BLaER1 (cell line): Measurements from ENCODE around the gene B3GALT5.

Source experiments
- H3K27ac ChIP-seq: shearing (Covaris generic); formaldehyde crosslinking; 2 replicates; pipeline ENCODE4 v1.8.1; 2022
- H3K27me3 ChIP-seq: shearing (Covaris generic); formaldehyde crosslinking; 2 replicates; pipeline ENCODE4 v1.8.1; 2022
- H3K36me3 ChIP-seq: shearing (Covaris generic); formaldehyde crosslinking; 2 replicates; pipeline ENCODE4 v1.8.1; 2022
- H3K4me1 ChIP-seq: shearing (Covaris generic); formaldehyde crosslinking; 2 replicates; pipeline ENCODE4 v1.8.1; 2022
- H3K4me2 ChIP-seq: shearing (Covaris generic); formaldehyde crosslinking; 2 replicates; pipeline ENCODE4 v1.8.1; 2022
- H3K4me3 ChIP-seq: shearing (Covaris generic); formaldehyde crosslinking; 2 replicates; pipeline ENCODE4 v1.8.1; 2022
- H3K9ac ChIP-seq: shearing (Covaris generic); formaldehyde crosslinking; 2 replicates; pipeline ENCODE4 v1.8.1; 2022
- H3K9me3 ChIP-seq: shearing (Covaris generic); formaldehyde crosslinking; 2 replicates; pipeline ENCODE4 v1.8.1; 2022
- H4K20me1 ChIP-seq: shearing (Covaris generic); formaldehyde crosslinking; 2 replicates; pipeline ENCODE4 v1.8.1; 2022
- Cebpa-rat ChIP-seq: shearing (Covaris generic); IDR thresholded peaks from 2 replicates; pipeline ENCODE4 v1.8.1; 2022

B3GALT5 gene, protein sequence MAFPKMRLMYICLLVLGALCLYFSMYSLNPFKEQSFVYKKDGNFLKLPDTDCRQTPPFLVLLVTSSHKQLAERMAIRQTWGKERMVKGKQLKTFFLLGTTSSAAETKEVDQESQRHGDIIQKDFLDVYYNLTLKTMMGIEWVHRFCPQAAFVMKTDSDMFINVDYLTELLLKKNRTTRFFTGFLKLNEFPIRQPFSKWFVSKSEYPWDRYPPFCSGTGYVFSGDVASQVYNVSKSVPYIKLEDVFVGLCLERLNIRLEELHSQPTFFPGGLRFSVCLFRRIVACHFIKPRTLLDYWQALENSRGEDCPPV

DNA sequence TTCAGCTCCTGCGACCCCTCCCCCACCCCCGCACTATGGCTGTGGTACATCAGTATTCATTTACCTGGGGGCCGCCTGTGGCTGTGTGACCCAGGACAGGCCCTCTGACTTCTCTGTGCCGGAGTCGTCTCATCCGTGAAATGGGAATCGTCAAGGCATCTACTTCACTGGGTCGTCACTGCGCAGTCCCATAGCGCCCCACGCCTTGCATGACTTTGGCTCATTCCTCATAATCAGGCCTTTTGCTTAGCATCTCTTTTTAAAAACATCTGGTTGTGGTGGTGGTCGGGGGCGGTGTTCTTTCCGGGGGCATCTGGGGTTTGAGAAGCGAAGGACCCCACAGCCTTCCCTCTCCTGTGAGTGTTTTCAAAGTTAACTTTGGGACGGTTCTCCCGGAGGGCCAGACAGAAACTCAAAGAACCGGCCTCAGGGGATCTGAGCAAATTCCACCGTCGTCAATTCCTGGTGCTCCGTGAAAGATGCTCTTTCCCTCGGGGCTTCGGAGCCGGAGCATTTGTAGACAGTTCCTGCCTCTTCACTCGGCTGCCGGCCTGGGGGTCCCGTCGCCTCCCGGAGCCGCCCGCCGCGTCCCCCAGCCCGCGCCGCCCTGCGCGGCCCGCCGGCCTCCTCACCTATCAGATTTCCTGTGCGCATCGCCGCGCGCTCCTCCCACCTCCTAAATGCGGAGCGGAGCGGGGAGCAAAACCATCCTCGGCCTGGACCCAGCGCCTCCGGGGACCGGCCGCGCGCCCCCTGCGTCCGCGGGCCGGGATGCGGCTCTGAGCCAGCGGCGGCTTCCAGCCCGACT, at the start of gene B3GALT5:
TSS of gene B3GALT5 (plus strand) at position 708 of the 808 bp plus-strand sequence. CDS start 47,620 bp downstream, outside the sequence.
- no peak for TF ChIP-seq Cebpa-rat
- H3K27ac ChIP-seq, result no peak within 1 kb of the TSS
- peaks cover 10% of the 10 kb centered on the region for H3K4me1 ChIP-seq
- no peak within 1 kb of the TSS for H3K4me2 ChIP-seq
- H3K36me3 ChIP-seq, result no peaks in the 10 kb centered on the region
- H3K27me3 ChIP-seq, result no peaks in the 10 kb centered on the region
- no peaks in the 10 kb centered on the region for H4K20me1 ChIP-seq
- no peak within 1 kb of the TSS for H3K9ac ChIP-seq
- H3K4me3 ChIP-seq, result no peak within 1 kb of the TSS
- H3K9me3 ChIP-seq, result peaks cover 7% of the 10 kb centered on the region; the same call in 1 of the 2 replicates

- no peak overlapping the region for H3K4me3 ChIP-seq
- no peak for TF ChIP-seq Cebpa-rat
- no peaks in the 10 kb centered on the region for H3K36me3 ChIP-seq
- H4K20me1 ChIP-seq, result no peaks in the 10 kb centered on the region
- H3K9me3 ChIP-seq, result no peaks in the 10 kb centered on the region
- no peak overlapping the region for H3K4me2 ChIP-seq
- H3K27me3 ChIP-seq, result no peaks in the 10 kb centered on the region
- H3K27ac ChIP-seq, result no peak overlapping the region
- peaks cover 17% of the 10 kb centered on the region for H3K4me1 ChIP-seq
- no peak overlapping the region for H3K9ac ChIP-seq
Observed at GRCh38 chr21:39564200-39564599, 48.5 kb upstream of the B3GALT5 start.

GRCh38 chr21:39567180-39567972, 45.4 kb upstream of the B3GALT5 start:
- Histone ChIP-seq H3K4me1 (peaks cover 7% of the 10 kb centered on the region), H3K9ac (no peak overlapping the region), H3K9me3 (no peaks in the 10 kb centered on the region), H3K27ac (no peak overlapping the region), H3K4me3 (no peak overlapping the region), H3K27me3 (no peaks in the 10 kb centered on the region), H3K36me3 (no peaks in the 10 kb centered on the region), H3K4me2 (no peak overlapping the region), H4K20me1 (no peaks in the 10 kb centered on the region)
- TF ChIP-seq Cebpa-rat, result no peak

- Histone ChIP-seq H3K9me3 (no peaks in the 10 kb centered on the region), H3K4me2 (no peak overlapping the region), H3K36me3 (no peaks in the 10 kb centered on the region), H4K20me1 (no peaks in the 10 kb centered on the region), H3K27me3 (no peaks in the 10 kb centered on the region), H3K4me1 (0 out of 2 replicates have a peak, but pooled peaks cover 3% of the 10 kb centered on the region), H3K27ac (no peak overlapping the region), H3K4me3 (no peak overlapping the region), H3K9ac (no peak overlapping the region)
- no peak for TF ChIP-seq Cebpa-rat
Observed at GRCh38 chr21:39568361-39568760, 44.4 kb upstream of the B3GALT5 start.

DNA sequence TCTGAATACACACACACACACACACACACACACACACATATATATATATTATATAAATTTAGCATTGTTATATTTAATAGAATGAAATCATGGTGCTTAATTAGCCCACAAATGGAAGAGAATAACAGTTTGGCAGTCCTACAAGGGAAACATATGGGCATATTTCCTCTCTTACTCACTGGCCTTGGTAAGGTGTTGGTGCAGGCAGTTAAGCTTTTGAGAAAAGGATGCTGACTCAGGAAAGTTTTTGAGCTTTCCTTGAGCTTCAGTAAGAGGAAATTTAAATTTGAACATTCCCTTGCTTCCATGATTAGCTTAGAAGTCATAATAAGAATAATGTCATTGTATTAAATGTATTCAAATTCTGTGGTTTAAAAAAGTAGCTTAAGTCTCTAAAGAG, 37.0 kb upstream of the B3GALT5 start:
- H3K4me3 ChIP-seq, result no peak overlapping the region
- no peaks in the 10 kb centered on the region for H3K4me1 ChIP-seq
- H3K27ac ChIP-seq, result no peak overlapping the region
- no peaks in the 10 kb centered on the region for H3K9me3 ChIP-seq
- no peaks in the 10 kb centered on the region for H4K20me1 ChIP-seq
- H3K36me3 ChIP-seq, result no peaks in the 10 kb centered on the region
- no peaks in the 10 kb centered on the region for H3K27me3 ChIP-seq
- TF ChIP-seq Cebpa-rat, result no peak
- no peak overlapping the region for H3K9ac ChIP-seq
- H3K4me2 ChIP-seq, result no peak overlapping the region

DNA sequence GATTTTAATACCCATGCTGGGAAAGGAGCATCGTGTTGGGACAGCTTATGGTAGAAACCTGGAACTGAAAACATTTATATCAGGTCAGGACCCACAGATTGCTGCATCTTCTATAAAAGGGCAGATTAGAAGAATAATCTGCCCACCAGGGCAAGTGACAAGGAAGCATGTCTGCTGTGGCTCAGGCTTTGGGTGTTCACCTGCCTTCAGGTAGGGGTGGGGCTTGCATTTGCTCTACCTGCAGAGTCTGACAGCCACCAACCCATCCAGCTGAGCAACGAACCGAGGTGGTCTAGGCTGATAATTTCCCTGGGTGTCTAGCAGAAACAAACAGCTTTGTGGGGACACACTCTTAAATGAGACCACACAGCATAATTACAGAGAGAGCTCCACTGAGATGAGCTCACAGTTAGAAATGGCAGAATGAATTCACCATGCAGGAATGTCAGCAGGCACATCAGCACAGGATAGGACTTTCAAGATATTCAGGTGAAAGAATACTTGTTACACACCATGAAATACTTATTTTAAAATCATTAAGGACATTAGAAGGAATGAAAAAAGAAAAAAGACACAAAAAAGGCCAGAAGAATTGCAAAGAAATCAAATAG, 36.1 kb upstream of the B3GALT5 start:
- Histone ChIP-seq H4K20me1 (no peaks in the 10 kb centered on the region), H3K9me3 (no peaks in the 10 kb centered on the region), H3K9ac (no peak overlapping the region), H3K4me3 (no peak overlapping the region), H3K4me2 (no peak overlapping the region), H3K36me3 (no peaks in the 10 kb centered on the region), H3K4me1 (no peaks in the 10 kb centered on the region), H3K27me3 (no peaks in the 10 kb centered on the region), H3K27ac (no peak overlapping the region)
- TF ChIP-seq Cebpa-rat, result no peak

- H3K27ac ChIP-seq, result no peak overlapping the region
- no peak for TF ChIP-seq Cebpa-rat
- no peak overlapping the region for H3K4me2 ChIP-seq
- no peaks in the 10 kb centered on the region for H3K4me1 ChIP-seq
- H3K27me3 ChIP-seq, result no peaks in the 10 kb centered on the region
- H3K9ac ChIP-seq, result no peak overlapping the region
- H3K36me3 ChIP-seq, result no peaks in the 10 kb centered on the region
- no peaks in the 10 kb centered on the region for H3K9me3 ChIP-seq
- H4K20me1 ChIP-seq, result no peaks in the 10 kb centered on the region
- no peak overlapping the region for H3K4me3 ChIP-seq
Observed at GRCh38 chr21:39579734-39580332, 32.9 kb upstream of the B3GALT5 start.

DNA sequence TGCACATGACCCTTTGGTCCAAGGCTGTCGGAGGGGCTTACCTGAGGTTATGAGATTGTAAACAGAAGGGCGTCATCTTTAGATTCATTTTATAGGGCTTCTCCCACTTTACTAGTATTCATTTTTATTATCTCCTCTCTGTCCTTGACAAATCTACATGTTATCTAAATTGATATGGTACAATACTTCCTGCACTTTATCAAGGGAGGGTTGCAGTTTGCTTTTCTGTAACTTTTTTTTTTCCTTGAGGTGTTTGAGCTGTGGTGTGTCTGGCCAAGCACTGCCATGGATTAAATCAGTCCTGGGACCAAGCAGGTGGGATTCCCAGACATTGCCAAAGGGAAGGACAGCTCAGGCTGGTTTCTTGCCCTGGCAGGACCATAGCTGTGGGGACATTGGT, 32.0 kb upstream of the B3GALT5 start:
- no peak overlapping the region for H3K4me2 ChIP-seq

DNA sequence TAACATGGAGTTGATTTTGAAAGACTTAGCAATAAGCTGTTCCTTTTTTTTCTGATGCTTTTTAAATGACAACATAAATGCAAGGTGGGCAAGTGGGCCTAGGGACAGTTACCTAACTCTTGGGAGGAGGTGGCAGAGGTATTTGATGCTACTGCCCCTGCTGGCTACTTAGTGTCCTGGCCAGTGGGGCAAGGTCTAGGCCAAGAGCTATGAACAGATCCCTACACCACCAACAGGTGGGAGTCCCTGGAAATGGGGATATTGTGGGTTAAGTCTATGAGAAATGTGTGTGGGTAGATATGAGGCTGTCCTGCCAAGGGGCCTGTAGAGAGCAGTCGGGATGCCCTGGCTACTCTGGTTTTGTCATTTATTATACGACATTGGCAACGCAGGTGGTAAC, 31.3 kb upstream of the B3GALT5 start:
- Histone ChIP-seq H3K36me3 (no peaks in the 10 kb centered on the region), H3K9me3 (no peaks in the 10 kb centered on the region), H3K4me3 (no peak overlapping the region), H3K4me2 (no peak overlapping the region), H3K27me3 (no peaks in the 10 kb centered on the region), H3K9ac (no peak overlapping the region), H3K4me1 (no peaks in the 10 kb centered on the region), H3K27ac (no peak overlapping the region), H4K20me1 (no peaks in the 10 kb centered on the region)
- no peak for TF ChIP-seq Cebpa-rat

More for the DNA sequence above, 32.0 kb upstream of the B3GALT5 start:
- no peaks in the 10 kb centered on the region for H3K9me3 ChIP-seq
- H3K27me3 ChIP-seq, result no peaks in the 10 kb centered on the region
- H3K4me3 ChIP-seq, result no peak overlapping the region
- no peaks in the 10 kb centered on the region for H3K36me3 ChIP-seq
- no peaks in the 10 kb centered on the region for H4K20me1 ChIP-seq
- no peak for TF ChIP-seq Cebpa-rat
- H3K27ac ChIP-seq, result no peak overlapping the region
- H3K4me1 ChIP-seq, result no peaks in the 10 kb centered on the region
- H3K9ac ChIP-seq, result no peak overlapping the region
